Mesodermal cell (in vitro differentiated cells): ENCODE data around the gene PARD3B.

Experiments used
- H3K27ac ChIP-seq: 2 replicates; pipeline ENCODE4 v1.7.0; 2013; ENCODE audit warnings: mild to moderate bottlenecking, low read depth, low read length, moderate library complexity; ENCODE audit not compliant: severe bottlenecking
- H3K36me3 ChIP-seq: 2 replicates; pipeline ENCODE4 v1.7.1; 2013; ENCODE audit warnings: mild to moderate bottlenecking, low read length, moderate library complexity; ENCODE audit not compliant: control insufficient read depth, insufficient read depth
- H3K4me1 ChIP-seq: one replicate; pipeline ENCODE4 v1.7.1; 2013; ENCODE audit warnings: mild to moderate bottlenecking, low read length; ENCODE audit not compliant: insufficient read depth, control insufficient read depth, poor library complexity, severe bottlenecking
- H3K4me3 ChIP-seq: 2 replicates; pipeline ENCODE4 v1.7.0; 2013; ENCODE audit warnings: low read length, control low read depth, mild to moderate bottlenecking; ENCODE audit not compliant: insufficient read depth, poor library complexity, severe bottlenecking; ENCODE audit errors: extremely low read depth
- H3K9me3 ChIP-seq: 2 replicates; pipeline ENCODE4 v1.7.1; 2013; ENCODE audit warnings: mild to moderate bottlenecking, low read length, moderate library complexity; ENCODE audit not compliant: control insufficient read depth
- WGBS, 2 experiments: methylation state at CpG; one replicate each; pipeline ENCODE4 v1.1.5; 2013; ENCODE audit warnings: missing lambda C conversion rate in 2 of 2; ENCODE audit not compliant: insufficient coverage in 2 of 2; 5-methylcytosine and 5-hydroxymethylcytosine counted together

Gene PARD3B

GRCh38 chr2:205001300-205001966 is 456.2 kb downstream of the PARD3B start:
- H3K27ac ChIP-seq: no peak overlapping the region
- H3K36me3 ChIP-seq: no peaks in the 10 kb centered on the region
- 91 to 97% methylated on average over 5 to 6 of the region's 8 CpGs for whole genome bisulfite sequencing, 2 experiments
- H3K4me1 ChIP-seq: no peaks in the 10 kb centered on the region
- H3K9me3 ChIP-seq: no peaks in the 10 kb centered on the region
- no peak overlapping the region for H3K4me3 ChIP-seq

- Histone ChIP-seq H3K9me3 (peaks cover 4% of the 10 kb centered on the region), H3K4me3 (no peak overlapping the region), H3K4me1 (no peaks in the 10 kb centered on the region), H3K27ac (no peak overlapping the region), H3K36me3 (no peaks in the 10 kb centered on the region)
- 83 to 94% methylated on average over 3 of the region's 3 CpGs for WGBS, 2 experiments
Observed at GRCh38 chr2:205002390-205002789, 457.1 kb downstream of the PARD3B start.

- WGBS, 2 experiments: 100% methylated on average over 2 of the region's 4 CpGs
- H3K36me3 ChIP-seq: no peaks in the 10 kb centered on the region
- peaks cover 4% of the 10 kb centered on the region for H3K9me3 ChIP-seq
Observed at GRCh38 chr2:205003288-205003687, 458.0 kb downstream of the PARD3B start.

GRCh38 chr2:205010196-205010595 is 464.9 kb downstream of the PARD3B start:
- WGBS, 2 experiments: no CpG with 5 or more reads among the region's 1 CpG
- Histone ChIP-seq H3K4me1 (no peaks in the 10 kb centered on the region), H3K4me3 (no peak overlapping the region), H3K36me3 (no peaks in the 10 kb centered on the region), H3K27ac (no peak overlapping the region), H3K9me3 (peaks cover 4% of the 10 kb centered on the region)

More at GRCh38 chr2:205003288-205003687, 458.0 kb downstream of the PARD3B start:
- no peaks in the 10 kb centered on the region for H3K4me1 ChIP-seq
- H3K4me3 ChIP-seq: no peak overlapping the region
- no peak overlapping the region for H3K27ac ChIP-seq

GRCh38 chr2:205011031-205011430 is 465.8 kb downstream of the PARD3B start:
- Histone ChIP-seq H3K4me3 (no peak overlapping the region), H3K36me3 (no peaks in the 10 kb centered on the region), H3K4me1 (no peaks in the 10 kb centered on the region), H3K27ac (no peak overlapping the region), H3K9me3 (peaks cover 4% of the 10 kb centered on the region)
- 100% methylated on average over 1 of the region's 2 CpGs for WGBS, 2 experiments

- Histone ChIP-seq H3K4me3 (no peak overlapping the region), H3K36me3 (no peaks in the 10 kb centered on the region), H3K9me3 (no peaks in the 10 kb centered on the region), H3K27ac (no peak overlapping the region), H3K4me1 (no peaks in the 10 kb centered on the region)
- 90 to 100% methylated on average over 3 of the region's 8 CpGs for WGBS, 2 experiments
Observed at GRCh38 chr2:205012961-205013360, 467.7 kb downstream of the PARD3B start.

- Histone ChIP-seq H3K4me1 (no peaks in the 10 kb centered on the region), H3K9me3 (no peaks in the 10 kb centered on the region), H3K36me3 (no peaks in the 10 kb centered on the region), H3K27ac (no peak overlapping the region), H3K4me3 (no peak overlapping the region)
- 75 to 88% methylated on average over 2 to 3 of the region's 3 CpGs for WGBS, 2 experiments
Observed at GRCh38 chr2:205013586-205013985, 468.3 kb downstream of the PARD3B start.

- Histone ChIP-seq H3K27ac (no peak overlapping the region), H3K4me1 (no peaks in the 10 kb centered on the region), H3K9me3 (no peaks in the 10 kb centered on the region), H3K4me3 (no peak overlapping the region), H3K36me3 (no peaks in the 10 kb centered on the region)
- WGBS, 2 experiments: 83 to 100% methylated on average over 1 to 2 of the region's 2 CpGs
Observed at GRCh38 chr2:205014201-205014600, 468.9 kb downstream of the PARD3B start.

GRCh38 chr2:205017381-205017780 is 472.1 kb downstream of the PARD3B start:
- H3K36me3 ChIP-seq: no peaks in the 10 kb centered on the region
- 88 to 100% methylated on average over 1 of the region's 2 CpGs for whole genome bisulfite sequencing, 2 experiments
- no peak overlapping the region for H3K27ac ChIP-seq

GRCh38 chr2:205017912-205018311 is 472.6 kb downstream of the PARD3B start:
- no CpG with 5 or more reads among the region's 1 CpG for WGBS, 2 experiments
- Histone ChIP-seq H3K9me3 (no peaks in the 10 kb centered on the region), H3K4me3 (no peak overlapping the region), H3K36me3 (no peaks in the 10 kb centered on the region), H3K4me1 (no peaks in the 10 kb centered on the region), H3K27ac (no peak overlapping the region)

More at GRCh38 chr2:205017381-205017780, 472.1 kb downstream of the PARD3B start:
- no peaks in the 10 kb centered on the region for H3K4me1 ChIP-seq
- no peaks in the 10 kb centered on the region for H3K9me3 ChIP-seq
- no peak overlapping the region for H3K4me3 ChIP-seq

GRCh38 chr2:205020673-205021072 is 475.4 kb downstream of the PARD3B start:
- H3K9me3 ChIP-seq: no peaks in the 10 kb centered on the region
- no peak overlapping the region for H3K27ac ChIP-seq
- peaks cover 6% of the 10 kb centered on the region for H3K4me1 ChIP-seq
- WGBS, 2 experiments: 92 to 97% methylated on average over 3 of the region's 3 CpGs
- H3K4me3 ChIP-seq: no peak overlapping the region
- H3K36me3 ChIP-seq: no peaks in the 10 kb centered on the region
